ENCODE data around the gene ZNF132.

Gene ZNF132

GRCh38 chr19:58408152-58409009, 31.6 kb downstream of the ZNF132 start, which contains the start of gene ZNF584 (continued):
- TF ChIP-seq ZNF16 (tag by site-specific recombination; IDR thresholded peaks at IDR 0.05; ENCODE audit: low read depth) (no peak), ZNF362 (tag by site-specific recombination; IDR thresholded peaks at IDR 0.05) (no peak), ZBTB11 (tag by site-specific recombination; conservative IDR thresholded peaks at IDR 0.05; ENCODE audit: low read depth) (peak; percentile 53), ZNF558 (tag by site-specific recombination; IDR thresholded peaks at IDR 0.05) (no peak), HIC1 (tag by site-specific recombination; IDR thresholded peaks at IDR 0.05) (peak; percentile 21), TSHZ1 (tag by site-specific recombination; IDR thresholded peaks at IDR 0.05; ENCODE audit: borderline replicate concordance) (no peak), ZNF211 (tag by site-specific recombination; IDR thresholded peaks at IDR 0.05; ENCODE audit: low read depth) (no peak), ZNF660 (tag by site-specific recombination; IDR thresholded peaks at IDR 0.05) (peak; percentile 30), BCL11B (tag by site-specific recombination; IDR thresholded peaks at IDR 0.05; ENCODE audit: low read depth) (peak; percentile 57; the same call in 1 of the 2 replicates), ATF2 (tag by site-specific recombination; IDR thresholded peaks at IDR 0.05; ENCODE audit: low read depth) (no peak), ZNF561 (tag by site-specific recombination; IDR thresholded peaks at IDR 0.05; ENCODE audit: borderline replicate concordance) (peak; percentile 16; the same call in 1 of the 2 replicates), PRDM4 (tag by site-specific recombination; IDR thresholded peaks at IDR 0.05) (no peak; the same call in 1 of the 2 replicates), ZNF184 (tag by site-specific recombination; IDR thresholded peaks at IDR 0.05) (no peak), ZNF280D (tag by site-specific recombination; IDR thresholded peaks at IDR 0.05) (0 out of 2 replicates have a peak, but pooled peaks have one; percentile 36), ZNF324 (tag by site-specific recombination; IDR thresholded peaks at IDR 0.05) (no peak), ZNF302 (tag by site-specific recombination; IDR thresholded peaks at IDR 0.05; ENCODE audit: low read depth) (no peak), ZNF704 (tag by site-specific recombination; IDR thresholded peaks at IDR 0.05) (no peak), ZNF837 (tag by site-specific recombination; IDR thresholded peaks at IDR 0.05) (peak; percentile 40; the same call in 1 of the 2 replicates)
